ENCODE results near the gene PTPRU.
"Not testable (repeated sequence)": the region's sequence is repeated elsewhere in the genome, so short reads cannot be mapped to it uniquely, and the experiment has no call there.

PTPRU gene

DNA sequence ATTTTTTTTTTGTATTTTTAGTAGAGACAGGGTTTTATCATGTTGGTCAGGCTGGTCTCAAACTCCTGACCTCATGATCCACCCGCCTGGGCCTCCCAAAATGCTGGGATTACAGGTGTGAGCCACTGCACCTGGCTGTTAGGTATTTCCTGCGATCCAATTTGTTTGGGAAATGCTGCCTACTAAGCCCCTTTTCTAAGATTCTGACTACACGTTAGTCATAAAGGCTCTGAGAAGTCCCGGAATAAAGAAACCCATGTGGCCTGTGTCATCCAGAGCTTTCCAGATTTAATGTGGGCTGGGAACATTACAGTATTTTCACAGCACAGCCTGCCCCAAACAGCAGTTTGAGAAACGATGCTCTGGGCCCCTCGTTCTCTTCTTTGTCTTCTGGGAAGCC lies 14.1 kb upstream of the PTPRU start:
- DNase-seq = not testable (repeated sequence)

DNA sequence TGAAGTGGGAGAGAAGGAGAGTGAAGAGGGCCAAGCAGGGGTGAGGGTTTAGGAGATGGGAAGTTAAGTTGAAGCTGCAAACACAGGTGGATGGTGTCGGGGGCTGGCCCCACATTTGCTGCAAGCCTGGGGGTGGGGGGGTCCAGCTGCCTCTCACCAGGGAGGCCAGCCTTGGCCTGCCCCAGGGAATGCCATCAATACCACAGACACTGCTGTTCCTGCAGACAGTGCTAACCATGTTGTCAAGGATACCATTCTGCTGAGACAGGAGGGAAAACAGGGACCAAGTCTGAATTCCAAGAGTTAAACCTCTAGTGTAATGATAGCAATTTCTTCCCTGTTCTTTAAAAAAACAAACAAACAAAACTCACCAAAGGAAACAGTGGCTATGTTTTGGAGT lies 13.6 kb upstream of the PTPRU start:
- no peak for DNase-seq

DNA sequence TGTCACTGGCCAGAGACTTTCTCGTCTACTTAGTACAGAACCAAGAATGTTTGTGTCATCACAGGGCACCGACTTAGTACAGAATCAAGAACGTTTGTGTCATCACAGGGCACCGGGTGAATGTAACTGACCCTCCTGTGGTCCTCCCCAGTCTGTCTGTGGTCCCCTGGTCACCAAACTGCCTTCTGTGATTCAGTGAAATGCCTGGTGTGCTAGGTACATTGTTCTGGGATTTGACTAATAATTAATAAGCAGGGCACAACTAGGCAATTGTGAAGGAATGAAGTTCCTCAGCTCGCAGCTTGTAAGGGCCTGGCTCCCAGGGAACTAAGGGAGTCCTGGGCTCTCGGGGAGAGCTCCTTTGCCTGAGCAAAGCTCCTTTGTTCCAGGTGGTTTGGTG lies 12.8 kb upstream of the PTPRU start:
- DNase-seq = no peak

DNA sequence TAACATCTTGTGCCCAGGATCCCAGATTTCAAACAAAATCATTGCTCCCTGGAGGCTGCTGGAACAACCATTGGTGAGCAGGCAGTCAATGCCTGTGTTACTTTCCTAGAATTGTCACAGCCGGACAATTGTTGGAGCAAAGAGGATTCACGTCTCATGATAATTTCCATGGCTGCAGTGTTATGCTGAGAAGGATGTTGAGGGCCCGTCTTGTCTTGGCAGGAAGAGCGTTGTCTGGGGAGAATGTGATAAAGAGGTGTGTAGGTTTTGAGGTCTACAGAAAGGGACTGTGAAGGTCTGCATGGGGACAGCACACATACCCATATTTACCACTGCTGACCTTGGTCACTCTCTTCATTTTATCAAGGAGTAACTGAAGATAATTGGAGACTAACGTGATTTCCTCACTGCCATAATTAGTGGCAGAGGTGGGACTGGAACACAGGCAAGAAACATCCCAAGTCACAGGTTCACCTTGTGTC lies 11.9 kb upstream of the PTPRU start:
- no peak for DNase-seq

GRCh38 chr1:29225361-29225760 lies 11.0 kb upstream of the PTPRU start:
- DNase-seq = no peak

DNA sequence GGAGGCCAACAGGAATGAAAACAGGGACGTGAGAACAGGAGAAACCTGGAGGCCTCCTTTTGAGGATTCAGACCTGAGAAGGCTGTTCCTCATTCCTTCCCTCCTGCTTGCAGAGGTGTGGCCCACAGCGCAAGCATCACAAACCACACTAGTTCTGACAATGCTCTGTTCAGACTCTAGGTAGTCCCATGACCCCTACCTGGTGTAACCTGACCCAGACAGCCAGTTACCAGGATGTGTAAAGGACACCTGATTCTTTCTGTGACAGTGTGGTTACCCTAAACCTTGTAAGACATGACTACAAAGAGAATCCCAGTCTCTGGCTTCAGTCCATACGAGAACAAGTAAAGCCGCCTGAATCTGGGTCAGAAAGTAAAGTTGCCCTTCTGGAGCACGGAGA lies 8.8 kb upstream of the PTPRU start:
- no peak for DNase-seq

GRCh38 chr1:29230204-29230552 lies 6.1 kb upstream of the PTPRU start:
- DNase-seq = no peak

DNA sequence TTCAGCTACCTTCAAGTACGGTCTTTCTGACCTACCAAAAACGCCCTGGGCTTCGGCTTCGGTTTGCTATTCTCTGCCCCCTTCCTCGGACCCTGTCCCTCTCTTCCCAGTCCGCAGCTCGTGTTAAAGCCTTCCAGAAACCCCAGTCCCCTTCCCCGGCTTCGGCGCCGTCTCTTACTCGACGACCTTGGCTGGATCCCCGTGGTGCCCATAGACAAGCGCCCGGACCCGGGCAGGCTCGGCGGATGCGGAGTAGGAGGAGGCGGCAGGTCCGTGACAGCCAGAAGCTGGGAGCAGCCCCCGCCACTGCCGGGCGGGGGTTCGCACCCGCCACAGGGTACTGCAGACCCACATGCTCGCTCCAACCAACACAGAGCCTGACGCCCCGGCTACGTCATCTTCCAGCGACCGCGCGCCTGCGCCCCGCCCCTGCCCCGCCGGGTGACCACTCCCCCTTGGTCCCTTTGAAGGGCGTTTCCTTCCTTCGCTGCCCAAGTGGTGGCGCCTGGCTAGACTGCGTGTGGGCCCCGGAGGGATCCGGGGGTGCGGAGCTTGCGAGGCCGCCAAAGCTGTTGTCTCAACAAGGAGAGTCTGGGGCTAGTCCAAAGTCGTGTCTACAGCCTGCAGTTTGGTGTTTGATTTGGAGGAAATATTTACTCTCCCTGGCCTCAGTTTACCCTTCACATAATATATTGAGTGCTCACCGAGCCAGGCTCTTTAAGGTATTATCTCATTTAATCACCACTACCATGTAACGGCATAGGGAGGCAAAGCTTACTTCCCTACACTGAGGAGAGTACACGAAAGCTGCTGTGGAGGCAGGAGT lies 5.6 kb upstream of the PTPRU start, which contains the start of gene MECR:
Gene MECR (minus strand): TSS at position 382 of the 826 bp plus-strand sequence. CDS start 28 bp downstream, at position 354.
- DNase-seq = peak; percentile 91

- DNase-seq = no peak
Measured at GRCh38 chr1:29232387-29232786, 3.9 kb upstream of the PTPRU start.

GRCh38 chr1:29233693-29234092 lies 2.6 kb upstream of the PTPRU start:
- DNase-seq = no peak

GRCh38 chr1:29234471-29234870 lies 1.9 kb upstream of the PTPRU start:
- DNase-seq = no peak

- DNase-seq = not testable (repeated sequence)
Measured at GRCh38 chr1:29234881-29235280, 1.4 kb upstream of the PTPRU start.

DNA sequence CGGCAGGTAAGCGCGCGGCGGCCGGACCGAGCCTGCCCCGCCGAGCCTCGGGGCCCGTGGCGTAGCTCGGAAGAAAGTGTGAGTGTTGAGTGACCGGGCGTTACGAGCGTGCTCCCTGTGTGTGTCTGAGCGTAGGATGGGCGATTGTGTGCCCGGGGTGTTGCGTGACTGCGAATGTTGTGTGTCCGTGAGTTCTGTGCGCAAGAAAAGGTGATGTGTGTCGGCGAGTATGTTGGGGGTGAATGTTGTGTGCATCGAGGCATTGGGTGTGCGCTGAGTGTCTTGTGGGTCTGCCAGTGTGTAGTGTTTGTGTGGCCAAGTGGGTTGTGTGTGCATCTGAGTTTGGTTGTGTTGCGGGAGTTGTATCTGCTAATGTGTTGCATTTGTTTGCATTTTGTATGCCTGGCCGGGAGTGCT lies 398 bp downstream of the PTPRU start:
- DNase-seq = no peak

DNA sequence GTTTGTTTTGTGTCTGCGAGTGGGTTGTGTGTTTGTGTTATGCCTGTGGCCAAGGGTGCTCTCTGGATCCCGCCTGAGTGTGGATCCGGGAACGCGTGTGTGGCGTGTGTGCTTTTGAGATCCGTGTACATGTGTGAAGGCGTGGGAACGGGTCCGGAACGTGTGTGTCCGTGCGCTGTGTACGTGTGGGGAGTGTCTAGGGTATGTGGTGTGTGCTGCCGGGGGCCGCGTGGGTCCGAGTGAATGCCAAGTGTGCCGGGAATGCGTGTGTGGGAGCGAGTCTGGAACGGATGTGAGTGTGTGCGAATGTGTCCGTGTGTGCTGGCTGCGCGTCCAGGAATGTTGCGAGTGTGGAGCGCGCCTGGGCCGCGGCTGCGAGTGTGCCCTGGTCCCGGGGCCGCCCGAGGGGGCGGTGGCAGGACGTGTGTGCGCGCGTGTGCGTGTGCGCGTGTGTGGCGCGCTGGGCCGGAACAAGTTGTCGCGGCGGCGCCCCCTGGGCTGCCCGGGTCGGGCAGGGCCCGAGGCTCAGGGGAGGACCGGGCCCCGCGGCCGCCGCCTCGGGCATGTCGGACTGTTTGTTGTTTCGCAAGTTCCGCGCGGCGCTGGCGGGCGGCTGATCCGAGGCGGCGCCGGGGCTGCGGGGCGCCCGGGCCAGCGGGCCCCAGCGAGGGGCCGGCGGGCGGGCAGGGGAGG lies 953 bp downstream of the PTPRU start:
- no peak for DNase-seq

DNA sequence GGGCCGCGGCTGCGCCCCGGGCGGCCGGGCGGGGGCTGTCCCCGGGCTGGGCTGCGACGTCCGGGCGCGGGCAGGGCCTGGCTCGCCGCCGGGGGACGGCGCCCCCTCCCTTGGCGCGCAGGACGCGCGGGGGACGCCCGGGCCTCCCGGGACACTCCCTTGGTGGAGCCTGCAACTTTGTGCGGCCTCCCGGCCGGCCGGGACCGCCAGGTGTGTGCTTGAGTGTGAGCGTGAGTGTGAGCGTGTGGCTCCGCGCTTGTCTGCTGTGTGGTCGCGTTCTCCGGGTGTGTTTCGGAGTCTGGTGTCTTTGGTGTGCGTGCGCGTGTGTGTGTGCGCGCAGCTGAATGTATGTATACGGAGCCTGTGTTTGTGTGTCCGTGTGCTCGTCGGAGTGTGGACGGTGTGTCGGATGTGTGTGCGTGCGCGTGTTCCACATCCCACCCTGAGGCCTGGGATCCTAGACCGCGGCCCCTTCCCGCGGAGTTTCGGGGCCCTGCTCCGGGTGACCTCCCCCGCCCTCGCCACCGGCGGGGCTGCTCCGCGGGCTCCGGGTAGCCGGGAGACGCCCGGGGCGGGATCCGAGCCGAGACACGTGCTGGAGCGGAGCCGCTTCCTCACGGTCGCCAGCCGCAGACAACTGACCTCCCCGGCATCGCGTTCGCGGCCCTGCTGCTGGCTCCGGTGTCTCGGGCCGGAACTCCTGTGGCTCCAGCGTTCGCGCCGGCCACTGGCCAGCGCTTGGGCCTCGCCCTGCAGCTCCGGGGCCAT lies 1.7 kb downstream of the PTPRU start:
- DNase-seq = no peak

DNA sequence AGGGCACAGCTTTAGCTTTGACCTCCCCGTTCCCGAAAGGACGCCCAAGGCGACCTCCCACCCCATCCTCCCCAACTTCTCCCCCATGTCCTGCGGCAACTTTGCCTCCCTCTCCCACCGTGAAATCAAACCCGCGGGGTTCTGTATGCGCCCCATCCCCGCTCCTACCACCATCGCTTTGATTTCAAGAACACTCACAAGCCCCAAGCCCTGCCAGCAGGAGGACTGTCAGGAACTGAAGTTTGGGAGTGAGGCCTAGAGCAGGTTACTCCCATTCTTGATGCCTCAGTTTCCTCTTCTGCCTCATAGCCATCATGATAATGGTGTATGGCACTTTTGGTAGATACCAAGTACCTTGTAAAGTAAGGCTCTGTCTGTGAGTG lies 2.3 kb downstream of the PTPRU start:
- DNase-seq = no peak

DNA sequence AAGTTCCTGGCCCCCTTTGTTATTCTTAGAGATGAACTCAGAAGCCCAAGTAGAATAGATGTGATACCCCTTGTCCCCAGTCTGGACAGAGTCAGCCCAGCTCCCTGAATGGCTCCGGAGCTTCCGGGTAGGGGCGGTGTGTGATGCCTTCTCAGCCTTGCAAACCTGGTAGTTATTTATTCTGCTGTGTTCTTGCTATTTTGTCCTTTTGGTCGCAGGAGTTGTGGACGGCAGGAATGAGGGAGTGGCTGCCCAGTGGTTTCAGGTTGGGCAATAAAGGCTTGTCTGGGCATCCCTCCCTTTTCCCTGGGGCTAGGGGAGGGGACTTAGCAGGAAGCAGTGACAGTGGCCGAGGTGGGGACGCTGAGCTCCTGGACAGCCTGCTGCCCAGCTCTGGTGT lies 2.8 kb downstream of the PTPRU start:
- no peak for DNase-seq

GRCh38 chr1:29240400-29240837 lies 4.1 kb downstream of the PTPRU start:
- DNase-seq = no peak

DNA sequence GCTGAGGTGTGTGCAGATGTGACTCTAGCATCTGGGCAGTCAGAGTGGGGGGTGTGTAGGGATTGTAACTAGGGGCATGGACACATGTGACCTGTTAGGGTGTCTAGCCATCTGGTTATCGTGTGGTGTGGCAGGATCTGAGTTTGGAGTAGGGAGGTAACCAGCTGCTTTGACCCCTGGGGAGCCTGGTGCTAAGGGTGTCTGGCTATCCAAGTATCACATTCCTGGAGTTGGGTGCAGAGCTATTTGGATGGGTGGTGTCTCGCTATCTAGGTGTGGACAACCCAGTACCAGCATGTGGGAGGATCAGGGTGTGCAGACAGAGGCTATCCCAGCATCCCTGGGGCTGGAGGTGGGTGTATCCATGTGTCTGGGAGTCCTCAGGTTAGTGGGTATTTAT lies 4.7 kb downstream of the PTPRU start:
- no peak for DNase-seq

DNA sequence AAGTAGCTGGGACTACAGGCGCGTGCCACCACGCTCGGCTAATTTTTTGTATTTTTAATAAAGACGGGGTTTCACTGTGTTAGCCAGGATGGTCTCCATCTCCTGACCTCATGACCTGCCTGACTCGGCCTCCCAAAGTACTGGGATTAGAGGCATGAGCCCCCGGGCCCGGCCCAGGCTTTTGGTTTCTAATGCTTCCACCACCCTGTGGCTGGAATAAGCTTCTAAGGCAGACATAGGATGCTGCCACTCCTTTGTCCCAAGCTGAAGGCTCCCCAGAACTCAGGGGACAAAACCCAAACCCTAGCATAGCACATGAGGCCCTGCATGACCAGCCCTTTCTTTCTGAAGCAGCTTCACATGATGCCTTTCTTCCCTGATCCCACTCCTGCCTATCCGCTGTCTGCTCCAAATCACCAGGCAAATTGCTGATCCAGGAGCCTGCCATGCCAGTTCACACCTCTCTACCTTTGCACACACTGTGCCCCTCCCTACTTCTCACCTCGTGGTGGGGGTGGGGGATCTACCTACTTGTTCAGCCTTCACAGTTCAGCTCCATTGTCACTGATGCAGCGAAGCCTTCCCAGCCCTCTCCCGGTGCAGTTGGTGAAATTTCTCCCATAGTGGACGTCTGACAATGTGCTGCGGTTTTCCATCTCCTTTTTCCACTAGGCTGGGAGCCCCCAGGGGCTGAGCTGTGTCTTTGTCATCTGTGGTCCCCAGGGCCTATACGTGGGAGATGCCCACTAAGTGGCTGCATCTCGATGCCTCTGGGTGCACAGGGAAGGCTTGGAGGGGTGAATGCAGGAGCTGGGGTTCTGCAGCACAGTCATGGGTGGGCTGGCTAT lies 6.9 kb downstream of the PTPRU start:
- DNase-seq = no peak

DNA sequence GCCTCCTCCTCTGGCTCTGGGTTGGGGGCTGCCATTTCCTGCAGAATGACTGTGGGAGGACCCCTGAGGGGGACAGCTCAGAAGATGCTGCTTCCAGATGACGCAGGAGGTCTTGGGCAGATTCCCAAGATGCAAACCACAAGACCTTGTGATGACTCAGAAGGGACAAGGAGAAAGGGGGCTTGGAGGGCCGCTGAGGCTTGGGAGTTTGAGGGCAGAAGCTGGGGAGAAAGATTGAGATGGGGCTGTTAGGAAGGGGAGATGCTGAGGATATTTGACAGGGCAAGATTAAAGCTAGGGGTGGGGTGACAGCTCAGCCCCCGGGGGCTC lies 7.5 kb downstream of the PTPRU start:
- DNase-seq = no peak

- DNase-seq = no peak
Measured at GRCh38 chr1:29245261-29245660, 8.9 kb downstream of the PTPRU start.

DNA sequence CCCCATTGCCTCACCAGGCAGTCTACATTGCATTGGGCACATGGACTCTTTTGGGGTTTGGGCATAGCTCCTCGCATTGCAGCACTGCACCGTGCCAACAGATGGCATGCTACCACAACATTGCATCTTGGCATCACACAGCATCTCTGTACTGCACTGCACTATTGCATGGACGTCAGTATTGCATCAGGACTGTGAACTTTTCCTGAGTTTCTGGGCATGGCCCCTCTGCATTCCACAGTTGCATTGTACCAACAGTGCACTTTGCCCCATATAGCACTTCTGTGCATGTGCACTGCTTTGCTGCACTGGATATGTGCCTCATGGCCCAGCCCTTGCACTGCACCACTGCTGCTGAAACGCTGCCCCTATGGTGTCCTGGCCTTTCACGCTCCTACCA lies 9.6 kb downstream of the PTPRU start:
- DNase-seq = no peak
